Smooth muscle cell (in vitro differentiated cells): Measurements from ENCODE around the gene GATAD2B. TPM values are rescaled to one million over a fixed set of nuclear protein-coding genes. Genes with fewer than 3 reads are reported as not detected.

ENCODE experiments used
- DNase-seq: peaks from one replicate; lab custom pipeline; 2025; ENCODE audit not compliant: unreplicated experiment; lab: John Stamatoyannopoulos, UW
- H2AFZ ChIP-seq: fragments of 200-600 bp; sonication (generic); 2 replicates; pipeline ENCODE4 v1.6.0; 2016; ENCODE audit warnings: antibody characterized with exemption, low read depth, mild to moderate bottlenecking
- H3F3A ChIP-seq: fragments of 200-600 bp; sonication (generic); 2 replicates; pipeline ENCODE4 v1.6.0; 2017; ENCODE audit warnings: antibody characterized with exemption, low read depth
- H3K27ac ChIP-seq: fragments of 200-600 bp; sonication (generic); 2 replicates; pipeline ENCODE4 v1.5.1; 2016; ENCODE audit warnings: low read depth, mild to moderate bottlenecking
- H3K27me3 ChIP-seq: fragments of 200-600 bp; sonication (generic); 2 replicates; pipeline ENCODE4 v1.6.1; 2016; ENCODE audit warnings: low read depth, mild to moderate bottlenecking
- H3K36me3 ChIP-seq: fragments of 200-600 bp; sonication (generic); 2 replicates; pipeline ENCODE4 v1.5.1; 2016; ENCODE audit warnings: low read depth
- H3K4me1 ChIP-seq: fragments of 200-600 bp; sonication (generic); 2 replicates; pipeline ENCODE4 v1.5.1; 2016; ENCODE audit warnings: low read depth
- H3K4me2 ChIP-seq: fragments of 200-600 bp; sonication (generic); 2 replicates; pipeline ENCODE4 v1.6.0; 2016; ENCODE audit warnings: mild to moderate bottlenecking
- H3K4me3 ChIP-seq: fragments of 200-600 bp; sonication (generic); 2 replicates; pipeline ENCODE4 v1.5.1; 2016; ENCODE audit warnings: mild to moderate bottlenecking
- H3K79me2 ChIP-seq: fragments of 200-600 bp; sonication (generic); 2 replicates; pipeline ENCODE4 v1.6.0; 2016; ENCODE audit warnings: low read depth, mild to moderate bottlenecking
- H3K9ac ChIP-seq: fragments of 200-600 bp; sonication (generic); 2 replicates; pipeline ENCODE4 v1.6.0; 2016; ENCODE audit warnings: low read depth
- H3K9me3 ChIP-seq: fragments of 200-600 bp; sonication (generic); replicated peaks from 2 replicates; pipeline ENCODE4 v1.5.1; 2016; ENCODE audit warnings: low read depth
- H4K20me1 ChIP-seq: fragments of 200-600 bp; sonication (generic); 2 replicates; pipeline ENCODE4 v1.6.0; 2016; ENCODE audit warnings: low read depth
- WGBS: methylation state at CpG from one replicate; pipeline ENCODE4 v1.1.7; 2016; ENCODE audit warnings: low lambda C conversion rate; 5-methylcytosine and 5-hydroxymethylcytosine counted together
- polyA plus RNA-seq: library from polyadenylated mRNA; unstranded; fragments of >200 nt; fragmentation: Nextera tagmentation; extraction: Ambion mirVana; gene quantifications from 2 replicates; pipeline ENCODE4 v1.2.1, GENCODE V29; 2016
- total RNA-seq: library from RNA; depleted of rRNA; stranded (reverse); fragments of >200 nt; gene quantifications from 2 replicates; pipeline ENCODE4 v1.2.3, GENCODE V29; 2014
- TF ChIP-seq, protein P1 (sequence below): fragments of 200-600 bp; sonication (generic); IDR thresholded peaks from 2 replicates; pipeline ENCODE4 v1.5.1; 2017; ENCODE audit warnings: borderline replicate concordance, mild to moderate bottlenecking, antibody characterized with exemption; ENCODE audit not compliant: insufficient read depth, poor library complexity, severe bottlenecking

GATAD2B gene
- total and polyA plus RNA-seq, 2 experiments from 2014 or later, result 7.8 to 24.9 TPM

DNA sequence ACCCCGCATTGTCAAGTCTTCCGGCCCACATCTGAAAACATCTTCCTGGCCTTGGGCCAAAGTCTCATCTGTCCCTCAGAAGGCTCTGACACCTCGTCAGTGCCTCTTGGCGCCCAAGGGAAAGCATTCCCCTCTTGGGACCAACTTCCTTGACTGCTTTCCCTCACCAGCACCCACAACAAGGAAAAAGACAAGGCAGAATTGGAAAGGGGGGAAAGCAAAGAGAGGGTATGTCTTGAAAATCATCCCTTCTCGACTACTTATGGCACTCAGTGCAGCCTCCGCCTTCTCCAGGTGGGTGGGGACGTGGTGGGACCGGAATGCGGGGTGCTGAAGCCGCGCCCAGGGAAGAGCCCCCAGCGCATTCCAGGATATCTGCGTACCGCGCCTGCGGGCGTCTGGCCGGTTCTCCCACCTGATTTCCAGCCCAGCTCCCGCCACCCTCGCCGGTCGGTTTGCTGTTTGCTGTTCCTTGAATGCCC, 41.1 kb upstream of the GATAD2B start:
- Histone ChIP-seq H3F3A (peaks cover 10% of the 10 kb centered on the region), H3K9me3 (no peaks in the 10 kb centered on the region), H3K4me2 (peak overlapping the region; percentile 89)

DNA sequence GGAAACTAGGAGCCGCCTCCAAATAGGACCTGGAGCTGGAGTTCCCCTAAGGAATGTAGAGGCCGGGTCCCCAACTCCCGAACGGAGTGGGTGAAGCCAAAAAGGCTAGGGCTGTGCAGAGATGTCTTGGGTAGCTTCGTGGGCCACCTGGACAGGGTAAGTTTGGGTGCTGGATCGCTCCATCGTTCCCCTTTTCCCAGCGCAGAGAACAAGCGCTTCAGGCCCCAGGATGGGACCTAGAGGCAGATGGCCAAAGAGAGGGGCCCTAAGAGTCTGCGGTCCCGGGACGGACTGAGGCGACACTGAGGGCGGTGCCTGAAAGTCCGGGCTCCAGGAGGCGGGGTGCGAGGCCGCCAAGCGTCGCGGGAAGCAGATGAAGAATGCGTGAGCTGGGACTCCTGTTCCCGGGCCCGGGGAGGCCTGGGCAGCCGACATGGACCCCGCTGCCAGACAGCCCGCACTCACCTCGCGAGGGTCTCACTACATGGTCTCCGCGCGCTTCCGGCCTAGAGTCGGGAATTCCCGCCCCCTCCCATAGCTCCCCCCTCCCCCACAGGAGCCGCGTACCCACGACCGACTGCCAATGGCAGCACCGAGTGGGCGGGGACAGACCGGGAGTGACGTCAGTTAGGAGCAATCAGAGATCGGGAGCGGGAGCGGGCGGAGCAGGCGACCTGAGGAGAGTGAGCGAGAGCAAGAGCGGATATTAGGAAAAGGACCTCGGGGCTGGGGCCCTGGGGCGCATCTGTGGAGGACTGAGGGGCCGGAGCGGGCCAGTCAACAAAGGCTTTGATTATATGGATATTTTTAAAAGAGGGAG, 40.5 kb upstream of the GATAD2B start, which contains the start of gene SLC39A1:
Gene SLC39A1 (minus strand): TSS at position 508 of the 820 bp plus-strand sequence. CDS start 822 bp downstream, outside the sequence.
- H3K9ac ChIP-seq, result peak within 1 kb of the TSS; percentile 93
- no peaks in the 10 kb centered on the region for H3K36me3 ChIP-seq
- WGBS, result under 1% methylated on average over 52 of the region's 54 CpGs
- H2AFZ ChIP-seq, result peak within 1 kb of the TSS; percentile 50
- no peaks in the 10 kb centered on the region for H3K9me3 ChIP-seq
- H3K27ac ChIP-seq, result peak within 1 kb of the TSS; percentile 93
- peak; percentile 94 for DNase-seq
- H3K4me2 ChIP-seq, result peak within 1 kb of the TSS; percentile 89
- TF ChIP-seq, protein P1, sequence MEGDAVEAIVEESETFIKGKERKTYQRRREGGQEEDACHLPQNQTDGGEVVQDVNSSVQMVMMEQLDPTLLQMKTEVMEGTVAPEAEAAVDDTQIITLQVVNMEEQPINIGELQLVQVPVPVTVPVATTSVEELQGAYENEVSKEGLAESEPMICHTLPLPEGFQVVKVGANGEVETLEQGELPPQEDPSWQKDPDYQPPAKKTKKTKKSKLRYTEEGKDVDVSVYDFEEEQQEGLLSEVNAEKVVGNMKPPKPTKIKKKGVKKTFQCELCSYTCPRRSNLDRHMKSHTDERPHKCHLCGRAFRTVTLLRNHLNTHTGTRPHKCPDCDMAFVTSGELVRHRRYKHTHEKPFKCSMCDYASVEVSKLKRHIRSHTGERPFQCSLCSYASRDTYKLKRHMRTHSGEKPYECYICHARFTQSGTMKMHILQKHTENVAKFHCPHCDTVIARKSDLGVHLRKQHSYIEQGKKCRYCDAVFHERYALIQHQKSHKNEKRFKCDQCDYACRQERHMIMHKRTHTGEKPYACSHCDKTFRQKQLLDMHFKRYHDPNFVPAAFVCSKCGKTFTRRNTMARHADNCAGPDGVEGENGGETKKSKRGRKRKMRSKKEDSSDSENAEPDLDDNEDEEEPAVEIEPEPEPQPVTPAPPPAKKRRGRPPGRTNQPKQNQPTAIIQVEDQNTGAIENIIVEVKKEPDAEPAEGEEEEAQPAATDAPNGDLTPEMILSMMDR, result no peak
- peaks cover 15% of the 10 kb centered on the region for H4K20me1 ChIP-seq
- peaks cover 34% of the 10 kb centered on the region for H3K79me2 ChIP-seq
- H3K27me3 ChIP-seq, result no peaks in the 10 kb centered on the region
- H3F3A ChIP-seq, result peaks cover 10% of the 10 kb centered on the region
- H3K4me1 ChIP-seq, result peaks cover 28% of the 10 kb centered on the region
- H3K4me3 ChIP-seq, result peak within 1 kb of the TSS; percentile 77

More for the DNA sequence above, 41.1 kb upstream of the GATAD2B start:
- 2% methylated on average over 22 of the region's 22 CpGs for WGBS
- Histone ChIP-seq H3K4me3 (peak overlapping the region; percentile 77), H3K9ac (peak overlapping the region; percentile 93), H3K79me2 (peaks cover 33% of the 10 kb centered on the region), H3K36me3 (no peaks in the 10 kb centered on the region), H3K4me1 (peaks cover 28% of the 10 kb centered on the region), H2AFZ (peak overlapping the region; percentile 50), H3K27me3 (no peaks in the 10 kb centered on the region), H4K20me1 (peaks cover 15% of the 10 kb centered on the region), H3K27ac (peak overlapping the region; percentile 93)
- DNase-seq, result peak; percentile 45
- TF ChIP-seq, protein P1, result no peak

DNA sequence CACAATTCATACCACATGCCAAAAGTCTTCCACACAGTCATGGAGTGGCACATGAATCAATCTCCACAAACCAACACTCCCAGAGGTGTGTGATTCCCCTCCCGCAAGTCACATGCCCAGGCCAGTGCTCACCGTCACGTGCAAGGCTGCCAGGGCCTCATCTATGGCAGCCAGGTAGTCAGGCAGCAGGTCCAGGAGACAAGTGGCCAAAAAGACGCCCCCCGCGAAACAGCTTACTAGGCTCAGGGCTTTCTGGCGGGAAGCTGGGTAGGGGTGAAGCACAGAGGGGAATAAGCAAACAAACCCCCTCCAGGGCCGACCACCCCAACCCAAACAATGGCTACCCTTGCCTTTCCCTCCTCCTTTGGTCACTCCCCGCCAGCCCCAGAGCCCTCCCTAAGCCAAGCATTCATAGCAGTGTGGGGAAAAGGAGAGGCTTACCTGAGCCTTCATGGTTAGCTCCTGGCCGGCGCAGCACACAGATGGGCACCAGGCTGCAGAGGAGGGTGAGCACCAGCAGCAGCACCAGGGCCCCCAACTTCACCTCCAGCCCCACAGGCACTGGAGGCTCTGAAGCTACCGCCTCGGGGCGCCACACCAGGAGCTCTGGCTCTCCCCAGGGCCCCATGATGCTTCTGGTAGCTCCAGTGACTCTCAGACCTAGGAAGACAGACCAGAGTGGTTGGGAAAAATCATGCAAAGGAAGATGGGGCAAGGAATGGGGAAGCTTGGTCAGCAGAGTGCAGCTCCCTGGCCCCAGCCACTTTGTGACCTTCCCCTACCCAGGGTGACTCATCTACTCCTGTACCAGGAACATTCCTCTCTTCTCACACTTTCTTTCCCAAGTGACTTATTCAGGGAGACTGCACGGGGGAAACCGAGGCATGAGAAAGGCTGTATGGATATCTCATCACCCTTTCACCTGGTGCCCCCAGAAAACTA, 39.6 kb upstream of the GATAD2B start:
- Histone ChIP-seq H3F3A (peaks cover 10% of the 10 kb centered on the region), H3K9ac (peak overlapping the region; percentile 93), H3K4me1 (peaks cover 26% of the 10 kb centered on the region), H3K27me3 (no peaks in the 10 kb centered on the region), H3K36me3 (no peaks in the 10 kb centered on the region), H3K4me3 (peak overlapping the region; percentile 77), H2AFZ (peak overlapping the region; percentile 50), H4K20me1 (peaks cover 21% of the 10 kb centered on the region), H3K79me2 (peaks cover 42% of the 10 kb centered on the region), H3K9me3 (no peaks in the 10 kb centered on the region), H3K4me2 (peak overlapping the region; percentile 89), H3K27ac (peak overlapping the region; percentile 93)
- WGBS, result 17% methylated on average over 16 of the region's 16 CpGs
- TF ChIP-seq, protein P1, result no peak
- DNase-seq, result no peak
